K562 (cell line): ENCODE data around the gene PTPRC. TPM values are rescaled to one million over a fixed set of nuclear protein-coding genes. Genes with fewer than 3 reads are reported as not detected.

Experiments
- ATAC-seq: fragments of 200-7000 bp; cut with Tn5 transposase; 3 replicates; pipeline ENCODE4 v1.9.1; 2020; ENCODE audit warnings: moderate library complexity
- BruUV-seq: library from RNA; stranded (reverse); fragments of 400-500 nt; replicated peaks from 2 replicates; lab custom pipeline; 2021; lab: Mats Ljungman, UMichigan
- CTCF ChIA-PET: fragments of 300-600 bp; formaldehyde crosslinking; extraction: SDS; loops from one replicate; lab custom pipeline; 2021; ENCODE audit warnings: low intra/inter-chr PET ratio; lab: Yijun Ruan, JAX
- POLR2A ChIA-PET: fragments of 300-600, 350-650 bp; sonication (Branson Sonifier 250); formaldehyde crosslinking; extraction: SDS; loops from one replicate; lab custom pipeline; 2021; ENCODE audit warnings: antibody characterized with exemption, inconsistent platforms; lab: Yijun Ruan, JAX
- DNase-seq, 4 experiments: peaks; one replicate each; pipeline versions ENCODE4 v3.0.0 to v3.0.0-alpha.2; 2011 to 2018; ENCODE audit warnings: low spot score in 3 of 4, mixed read lengths in 3 of 4; ENCODE audit errors: extremely low read depth in 1 of 4
- FAIRE-seq: peaks from 2 replicates; lab custom pipeline; 2011; peaks lifted over from hg19 to GRCh38; lab: Jason Lieb, UNC
- H2AFZ ChIP-seq: 2 replicates; pipeline ENCODE4 v1.6.0; 2011; ENCODE audit warnings: low read depth, low read length, control low read depth, inconsistent platforms
- H3K27ac ChIP-seq: fragments of 200-600 bp; 3 replicates; pipeline ENCODE4 v1.8.0; 2011; ENCODE audit warnings: low read depth, mild to moderate bottlenecking, control low read depth, inconsistent platforms, low read length, moderate library complexity, mixed read lengths; ENCODE audit errors: extremely low read depth
- H3K27me3 ChIP-seq, 2 experiments: fragments of 300-600 bp in 1 of 2; 2 replicates in 1 of 2; 3 replicates in 1 of 2; pipeline versions ENCODE4 v1.6.0 to v1.8.0; 2011; ENCODE audit warnings: inconsistent platforms in 2 of 2, low read length in 2 of 2, mild to moderate bottlenecking in 1 of 2, mixed read lengths in 1 of 2, moderate library complexity in 1 of 2; ENCODE audit not compliant: control insufficient read depth in 2 of 2, insufficient read depth in 2 of 2
- H3K36me3 ChIP-seq: fragments of 300-600 bp; 3 replicates; pipeline ENCODE4 v1.8.0; 2011; ENCODE audit warnings: mild to moderate bottlenecking, low read length, inconsistent platforms; ENCODE audit not compliant: control insufficient read depth, insufficient read depth
- H3K4me1 ChIP-seq, 2 experiments: fragments of 200-600 bp in 1 of 2; replicated peaks in 1 of 2; 2 replicates in 1 of 2; 3 replicates in 1 of 2; pipeline versions ENCODE4 v1.5.1 to v1.8.0; 2011; ENCODE audit warnings: inconsistent platforms in 2 of 2, low read length in 2 of 2, mild to moderate bottlenecking in 1 of 2, mixed read lengths in 1 of 2, moderate library complexity in 1 of 2; ENCODE audit not compliant: control insufficient read depth in 2 of 2, insufficient read depth in 2 of 2
- H3K4me2 ChIP-seq: 2 replicates; pipeline ENCODE4 v1.6.1; 2011; ENCODE audit warnings: low read length, control low read depth, inconsistent platforms, mixed read lengths; ENCODE audit not compliant: insufficient read depth
- H3K4me3 ChIP-seq: fragments of 200-600 bp; sonication (generic), shearing (Covaris generic); 2 replicates; pipeline ENCODE4 v1.5.1; 2016; ENCODE audit warnings: control low read depth, inconsistent platforms
- H3K79me2 ChIP-seq: fragments of 200-600 bp; 3 replicates; pipeline ENCODE4 v1.8.0; 2011; ENCODE audit warnings: low read length, inconsistent platforms; ENCODE audit not compliant: control insufficient read depth, insufficient read depth
- H3K9ac ChIP-seq, 2 experiments: 2 replicates each; pipeline versions ENCODE4 v1.6.0 to v1.6.1; 2011; ENCODE audit warnings: low read depth in 2 of 2, low read length in 2 of 2, control low read depth in 1 of 2, inconsistent platforms in 1 of 2, mild to moderate bottlenecking in 1 of 2, mixed read lengths in 1 of 2; ENCODE audit not compliant: insufficient read depth in 1 of 2
- H3K9me1 ChIP-seq: one replicate; pipeline ENCODE4 v1.6.0; 2011; ENCODE audit warnings: inconsistent platforms, mild to moderate bottlenecking, low read length, moderate library complexity; ENCODE audit not compliant: control insufficient read depth, insufficient read depth
- H3K9me3 ChIP-seq: replicated peaks from 2 replicates; pipeline ENCODE4 v1.5.1; 2011; ENCODE audit warnings: low read depth, low read length, inconsistent platforms; ENCODE audit not compliant: control insufficient read depth, insufficient read depth
- H4K20me1 ChIP-seq: replicated peaks from 2 replicates; pipeline ENCODE4 v1.6.1; 2011; ENCODE audit warnings: low read length, inconsistent platforms, mixed read lengths; ENCODE audit not compliant: control insufficient read depth, insufficient read depth
- HNRNPH1 ChIP-seq: fragments of 200-400 bp; formaldehyde crosslinking; optimal IDR thresholded peaks from 2 replicates; pipeline ENCODE3; 2017; ENCODE audit warnings: low read depth, mild to moderate bottlenecking, low read length, moderate library complexity
- IRF1 ChIP-seq: sonication (generic); formaldehyde crosslinking; IDR thresholded peaks from 2 replicates; pipeline ENCODE4 v1.8.0; 2022; ENCODE audit warnings: missing genetic modification reagents, mild to moderate bottlenecking, borderline replicate concordance
- SETDB1 ChIP-seq: IDR thresholded peaks from one replicate; pipeline ENCODE4 v1.6.1; 2012; ENCODE audit warnings: low read length, control low read depth, inconsistent platforms
- SP2 ChIP-seq: IDR thresholded peaks from 2 replicates; pipeline ENCODE4 v1.6.1; 2011; ENCODE audit warnings: mild to moderate bottlenecking, low read depth, low read length, moderate library complexity; ENCODE audit not compliant: poor library complexity, severe bottlenecking; ENCODE audit errors: extremely low read depth
- ZNF668 ChIP-seq: fragments of 250-450 bp; sonication (Bioruptor Pico); IDR thresholded peaks from 2 replicates; pipeline ENCODE4 v1.8.0; 2022; ENCODE audit warnings: mild to moderate bottlenecking, inconsistent platforms
- WGBS: fragments of 100-300 bp; shearing (Covaris generic); methylation state at CpG from one replicate; pipeline ENCODE4 v1.1.6; 2016; ENCODE audit warnings: low coverage, mixed read lengths; ENCODE audit not compliant: insufficient coverage; ENCODE audit errors: missing lambda C conversion rate; 5-methylcytosine and 5-hydroxymethylcytosine counted together
- in situ Hi-C: fragments of 300-500 bp; cut with MboI; formaldehyde crosslinking; loops from 4 replicates; pipeline ENCODE4 v1.15.0; 2018; ENCODE audit warnings: inconsistent platforms, mixed read lengths
- intact Hi-C: fragments of 100-400 bp; cut with micrococcal nuclease; formaldehyde crosslinking; loops from 2 replicates; pipeline ENCODE4 v1.14.2; 2022
- polyA plus RNA-seq, 8 experiments: library from polyadenylated mRNA; depleted of rRNA in 4 of 8; stranded (reverse) in 5 of 8; unstranded in 3 of 8; fragments of >200 nt; fragmentation: Nextera tagmentation in 2 of 8; fragmentation: Illumina TruSeq in 1 of 8; extraction: Ambion mirVana in 2 of 8; extraction: Trizol in 1 of 8; gene quantifications; 2 replicates each; pipeline versions ENCODE4 v1.2.1 to v1.2.3, GENCODE V29; 2011 to 2014; ENCODE audit warnings: inconsistent platforms in 1 of 8, missing spikeins in 1 of 8
- total RNA-seq, 7 experiments: library from RNA; depleted of rRNA in 6 of 7; stranded (reverse); fragments of >200 nt in 6 of 7; fragmentation: Illumina TruSeq in 2 of 7; extraction: Trizol in 2 of 7; gene quantifications; 2 replicates each; pipeline versions ENCODE4 v1.2.1 to v1.2.3, GENCODE V29; 2011 to 2021; ENCODE audit warnings: low replicate concordance in 1 of 7
- TF ChIP-seq, protein P1 (sequence below): fragments of 450-650 bp; IDR thresholded peaks from 2 replicates; pipeline ENCODE4 v1.6.1; 2016; ENCODE audit warnings: mild to moderate bottlenecking, moderate library complexity

Gene PTPRC
- total and polyA plus RNA-seq, 9 of the 15 experiments (the other 6 are each of a cell fraction or from before 2014, with no cell fraction given) = 7.1 to 107 (median 62.9) TPM

DNA sequence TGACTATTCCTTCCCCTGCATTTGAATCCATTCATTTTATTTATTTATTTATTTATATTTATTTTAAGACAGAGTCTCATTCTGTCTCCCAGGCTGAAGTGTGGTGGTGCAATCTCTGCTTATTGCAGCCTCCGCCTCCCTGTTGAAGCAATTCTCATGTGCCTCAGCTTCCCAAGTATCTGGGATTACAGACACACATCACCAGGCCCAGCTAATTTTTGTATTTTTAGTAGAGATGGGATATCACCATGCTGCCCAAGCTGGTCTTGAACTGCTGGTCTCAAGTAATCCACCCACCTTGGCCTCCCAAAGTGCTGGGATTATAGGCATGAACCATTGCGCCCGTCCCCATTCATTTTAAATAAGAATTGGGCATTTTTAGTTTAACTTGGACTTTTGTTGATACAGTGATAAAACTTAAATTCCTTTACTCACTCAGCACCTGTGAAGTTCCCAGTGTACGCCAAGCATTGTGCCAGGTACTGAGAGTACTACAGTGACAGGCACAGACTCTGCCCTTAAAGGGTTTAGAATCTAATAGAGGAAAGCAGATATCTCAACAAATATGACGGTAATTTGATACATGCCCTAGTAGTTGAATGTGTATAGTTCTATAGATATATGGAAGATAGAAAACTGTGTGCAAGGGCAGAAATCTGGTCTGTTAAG, 90.5 kb downstream of the PTPRC start (continued):
- TF ChIP-seq HNRNPH1 = no peak
- TF ChIP-seq IRF1 = no peak
- no peak for TF ChIP-seq SP2

GRCh38 chr1:198730952-198731351, 92.1 kb downstream of the PTPRC start:
- Histone ChIP-seq H4K20me1 (no peaks in the 10 kb centered on the region), H3K9me1 (no peaks in the 10 kb centered on the region), H3K36me3 (peaks cover 27% of the 10 kb centered on the region; the same call in 2 of the 3 replicates), H3K9me3 (no peaks in the 10 kb centered on the region), H3K79me2 (no peaks in the 10 kb centered on the region), H3K4me1 (no peaks in the 10 kb centered on the region), H3K27me3 (no peaks in the 10 kb centered on the region), H2AFZ (no peak overlapping the region), H3K4me3 (no peak overlapping the region), H3K4me2 (no peak overlapping the region), H3K9ac (no peak overlapping the region), H3K27ac (no peak overlapping the region)
- POLR2A ChIA-PET = no interaction called here
- intact Hi-C loops = no loop called here
- BruUV-seq = no TSS peak
- ATAC-seq (no peak), DNase-seq (no peak), FAIRE-seq (no peak)
- in situ Hi-C loops = no loop called here
- 35% methylated on average over 2 of the region's 2 CpGs for WGBS
- CTCF ChIA-PET = interaction anchor here (0.5 kb wide), 1 partner anchor 9 kb away, joined by 3 read pairs; no protein-coding TSS in a partner anchor
- TF ChIP-seq ZNF668 (CRISPR knock-in tag) (no peak), SETDB1 (no peak)
- TF ChIP-seq, protein P1, sequence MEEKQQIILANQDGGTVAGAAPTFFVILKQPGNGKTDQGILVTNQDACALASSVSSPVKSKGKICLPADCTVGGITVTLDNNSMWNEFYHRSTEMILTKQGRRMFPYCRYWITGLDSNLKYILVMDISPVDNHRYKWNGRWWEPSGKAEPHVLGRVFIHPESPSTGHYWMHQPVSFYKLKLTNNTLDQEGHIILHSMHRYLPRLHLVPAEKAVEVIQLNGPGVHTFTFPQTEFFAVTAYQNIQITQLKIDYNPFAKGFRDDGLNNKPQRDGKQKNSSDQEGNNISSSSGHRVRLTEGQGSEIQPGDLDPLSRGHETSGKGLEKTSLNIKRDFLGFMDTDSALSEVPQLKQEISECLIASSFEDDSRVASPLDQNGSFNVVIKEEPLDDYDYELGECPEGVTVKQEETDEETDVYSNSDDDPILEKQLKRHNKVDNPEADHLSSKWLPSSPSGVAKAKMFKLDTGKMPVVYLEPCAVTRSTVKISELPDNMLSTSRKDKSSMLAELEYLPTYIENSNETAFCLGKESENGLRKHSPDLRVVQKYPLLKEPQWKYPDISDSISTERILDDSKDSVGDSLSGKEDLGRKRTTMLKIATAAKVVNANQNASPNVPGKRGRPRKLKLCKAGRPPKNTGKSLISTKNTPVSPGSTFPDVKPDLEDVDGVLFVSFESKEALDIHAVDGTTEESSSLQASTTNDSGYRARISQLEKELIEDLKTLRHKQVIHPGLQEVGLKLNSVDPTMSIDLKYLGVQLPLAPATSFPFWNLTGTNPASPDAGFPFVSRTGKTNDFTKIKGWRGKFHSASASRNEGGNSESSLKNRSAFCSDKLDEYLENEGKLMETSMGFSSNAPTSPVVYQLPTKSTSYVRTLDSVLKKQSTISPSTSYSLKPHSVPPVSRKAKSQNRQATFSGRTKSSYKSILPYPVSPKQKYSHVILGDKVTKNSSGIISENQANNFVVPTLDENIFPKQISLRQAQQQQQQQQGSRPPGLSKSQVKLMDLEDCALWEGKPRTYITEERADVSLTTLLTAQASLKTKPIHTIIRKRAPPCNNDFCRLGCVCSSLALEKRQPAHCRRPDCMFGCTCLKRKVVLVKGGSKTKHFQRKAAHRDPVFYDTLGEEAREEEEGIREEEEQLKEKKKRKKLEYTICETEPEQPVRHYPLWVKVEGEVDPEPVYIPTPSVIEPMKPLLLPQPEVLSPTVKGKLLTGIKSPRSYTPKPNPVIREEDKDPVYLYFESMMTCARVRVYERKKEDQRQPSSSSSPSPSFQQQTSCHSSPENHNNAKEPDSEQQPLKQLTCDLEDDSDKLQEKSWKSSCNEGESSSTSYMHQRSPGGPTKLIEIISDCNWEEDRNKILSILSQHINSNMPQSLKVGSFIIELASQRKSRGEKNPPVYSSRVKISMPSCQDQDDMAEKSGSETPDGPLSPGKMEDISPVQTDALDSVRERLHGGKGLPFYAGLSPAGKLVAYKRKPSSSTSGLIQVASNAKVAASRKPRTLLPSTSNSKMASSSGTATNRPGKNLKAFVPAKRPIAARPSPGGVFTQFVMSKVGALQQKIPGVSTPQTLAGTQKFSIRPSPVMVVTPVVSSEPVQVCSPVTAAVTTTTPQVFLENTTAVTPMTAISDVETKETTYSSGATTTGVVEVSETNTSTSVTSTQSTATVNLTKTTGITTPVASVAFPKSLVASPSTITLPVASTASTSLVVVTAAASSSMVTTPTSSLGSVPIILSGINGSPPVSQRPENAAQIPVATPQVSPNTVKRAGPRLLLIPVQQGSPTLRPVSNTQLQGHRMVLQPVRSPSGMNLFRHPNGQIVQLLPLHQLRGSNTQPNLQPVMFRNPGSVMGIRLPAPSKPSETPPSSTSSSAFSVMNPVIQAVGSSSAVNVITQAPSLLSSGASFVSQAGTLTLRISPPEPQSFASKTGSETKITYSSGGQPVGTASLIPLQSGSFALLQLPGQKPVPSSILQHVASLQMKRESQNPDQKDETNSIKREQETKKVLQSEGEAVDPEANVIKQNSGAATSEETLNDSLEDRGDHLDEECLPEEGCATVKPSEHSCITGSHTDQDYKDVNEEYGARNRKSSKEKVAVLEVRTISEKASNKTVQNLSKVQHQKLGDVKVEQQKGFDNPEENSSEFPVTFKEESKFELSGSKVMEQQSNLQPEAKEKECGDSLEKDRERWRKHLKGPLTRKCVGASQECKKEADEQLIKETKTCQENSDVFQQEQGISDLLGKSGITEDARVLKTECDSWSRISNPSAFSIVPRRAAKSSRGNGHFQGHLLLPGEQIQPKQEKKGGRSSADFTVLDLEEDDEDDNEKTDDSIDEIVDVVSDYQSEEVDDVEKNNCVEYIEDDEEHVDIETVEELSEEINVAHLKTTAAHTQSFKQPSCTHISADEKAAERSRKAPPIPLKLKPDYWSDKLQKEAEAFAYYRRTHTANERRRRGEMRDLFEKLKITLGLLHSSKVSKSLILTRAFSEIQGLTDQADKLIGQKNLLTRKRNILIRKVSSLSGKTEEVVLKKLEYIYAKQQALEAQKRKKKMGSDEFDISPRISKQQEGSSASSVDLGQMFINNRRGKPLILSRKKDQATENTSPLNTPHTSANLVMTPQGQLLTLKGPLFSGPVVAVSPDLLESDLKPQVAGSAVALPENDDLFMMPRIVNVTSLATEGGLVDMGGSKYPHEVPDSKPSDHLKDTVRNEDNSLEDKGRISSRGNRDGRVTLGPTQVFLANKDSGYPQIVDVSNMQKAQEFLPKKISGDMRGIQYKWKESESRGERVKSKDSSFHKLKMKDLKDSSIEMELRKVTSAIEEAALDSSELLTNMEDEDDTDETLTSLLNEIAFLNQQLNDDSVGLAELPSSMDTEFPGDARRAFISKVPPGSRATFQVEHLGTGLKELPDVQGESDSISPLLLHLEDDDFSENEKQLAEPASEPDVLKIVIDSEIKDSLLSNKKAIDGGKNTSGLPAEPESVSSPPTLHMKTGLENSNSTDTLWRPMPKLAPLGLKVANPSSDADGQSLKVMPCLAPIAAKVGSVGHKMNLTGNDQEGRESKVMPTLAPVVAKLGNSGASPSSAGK = no peak
